ENCODE data around the gene EIF5A. TPM values are rescaled to one million over a fixed set of nuclear protein-coding genes. Genes with fewer than 3 reads are reported as not detected.

The EIF5A gene
- 100 to 1,000 TPM in 3 of 4 donors, 10 to 100 TPM in 1; 94.4 to 128 (median 120) TPM for total RNA-seq

DNA sequence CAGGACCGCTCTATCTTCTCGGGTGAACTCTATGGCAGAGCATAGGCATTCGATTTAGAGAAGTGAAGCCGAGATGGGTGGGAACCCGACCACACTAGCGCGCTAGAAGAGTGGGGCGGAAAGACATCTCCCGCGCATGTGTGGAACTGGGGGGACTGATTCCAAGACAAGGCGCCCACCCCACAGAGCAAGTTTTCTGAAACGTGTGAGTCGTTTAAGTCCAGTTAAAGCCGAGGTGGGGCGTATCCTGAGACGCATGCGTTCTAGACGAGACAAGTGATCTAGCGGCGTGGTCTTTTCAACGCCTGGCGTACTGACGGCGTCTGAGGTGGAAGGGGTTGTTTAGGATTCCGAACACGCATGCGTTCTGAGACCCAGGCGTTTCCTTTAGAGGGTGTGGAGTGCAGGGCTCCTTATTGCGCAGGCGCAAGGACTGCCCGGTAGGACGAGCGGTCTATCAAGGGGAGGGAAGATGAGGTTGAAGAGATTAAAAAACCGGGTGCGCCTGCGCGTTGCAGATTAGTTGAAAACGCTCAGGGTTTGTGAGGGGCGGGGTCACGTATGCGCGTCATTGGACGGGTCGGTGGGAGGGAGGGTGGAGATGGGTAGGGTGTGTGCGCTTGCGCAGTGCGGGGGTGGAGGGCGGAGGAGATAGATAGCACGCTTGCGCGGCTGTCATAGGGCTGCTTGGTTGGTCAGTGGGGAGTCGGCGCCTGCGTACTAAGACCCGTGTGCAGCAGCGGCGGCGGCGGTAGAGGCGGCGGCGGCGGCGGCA lies at the start of gene EIF5A:
TSS of gene EIF5A (plus strand) at position 718 of the 775 bp plus-strand sequence. CDS start 2,008 bp downstream, outside the sequence.
- Histone ChIP-seq H3K27ac (peak within 1 kb of the TSS; percentile 97 to 100 (median 100)), H3K4me1 (peaks cover 4 to 20% (median 9%) of the 10 kb centered on the region in 4 donors), H3K9me3 (no peaks in the 10 kb centered on the region), H3K36me3 (peaks cover 0 to 24% (median 0%) of the 10 kb centered on the region in 3 donors), H3K27me3 (no peaks in the 10 kb centered on the region), H3K4me3 (peak within 1 kb of the TSS; percentile 67 to 98 (median 96))
- TF ChIP-seq CTCF (IDR thresholded peaks at IDR 0.05) (no peak), POLR2A (IDR thresholded peaks at IDR 0.05) (peak; percentile 88 to 93)
- DNase-seq, result peak; percentile 99 to 100 (median 100)

GRCh38 chr17:7258731-7259554 lies 48.5 kb upstream of the EIF5A start:
- Histone ChIP-seq H3K27ac (peak overlapping the region in 3 of 4 donors; percentile 82 to 99 (median 99)), H3K4me3 (peak overlapping the region in 2 of 4 donors; percentile 79 to 93)

DNA sequence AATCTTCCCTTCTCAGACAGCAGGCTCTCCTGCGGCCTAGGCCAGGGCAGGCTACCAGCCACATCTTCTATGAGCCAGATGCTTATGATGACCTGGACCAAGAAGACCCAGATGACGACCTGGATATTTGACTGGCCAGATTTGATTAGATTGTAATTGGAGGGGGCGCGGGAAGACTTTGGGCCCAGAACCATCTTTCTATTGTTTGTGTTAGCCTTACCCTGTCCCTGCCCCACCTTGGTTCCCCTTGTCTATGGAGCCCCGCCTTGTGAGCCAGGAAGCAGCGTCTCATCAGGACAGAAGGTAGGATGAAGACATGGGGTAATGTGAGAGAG lies 47.9 kb upstream of the EIF5A start:
- H3K36me3 ChIP-seq, result peaks cover 0 to 44% (median 0%) of the 10 kb centered on the region in 3 donors

More at GRCh38 chr17:7258731-7259554, 48.5 kb upstream of the EIF5A start:
- peaks cover 0 to 28% (median 14%) of the 10 kb centered on the region in 4 donors for H3K4me1 ChIP-seq
- peak in 2 of 3 donors; percentile 89 to 90 for DNase-seq
- H3K9me3 ChIP-seq, result no peaks in the 10 kb centered on the region
- no peak for TF ChIP-seq CTCF (IDR thresholded peaks at IDR 0.05)
- peak; percentile 81 to 91 for TF ChIP-seq POLR2A (IDR thresholded peaks at IDR 0.05)
- peaks cover 0 to 10% of the 10 kb centered on the region in 2 donors for H3K27me3 ChIP-seq
- peaks cover 0 to 47% (median 0%) of the 10 kb centered on the region in 3 donors for H3K36me3 ChIP-seq

GRCh38 chr17:7260151-7260550 lies 47.3 kb upstream of the EIF5A start:
- H3K4me3 ChIP-seq, result peak overlapping the region in 3 of 4 donors; percentile 48 to 93 (median 79)
- no peak for TF ChIP-seq POLR2A (IDR thresholded peaks at IDR 0.05)
- TF ChIP-seq CTCF (IDR thresholded peaks at IDR 0.05), result no peak
- H3K27me3 ChIP-seq, result peaks cover 0 to 10% of the 10 kb centered on the region in 2 donors
- DNase-seq, result no peak
- no peaks in the 10 kb centered on the region for H3K9me3 ChIP-seq
- peak overlapping the region in 3 of 4 donors; percentile 82 to 99 (median 99) for H3K27ac ChIP-seq
- peaks cover 0 to 37% (median 0%) of the 10 kb centered on the region in 3 donors for H3K36me3 ChIP-seq
- H3K4me1 ChIP-seq, result peaks cover 0 to 31% (median 14%) of the 10 kb centered on the region in 4 donors

More for the DNA sequence above, 47.9 kb upstream of the EIF5A start:
- peak overlapping the region in 2 of 4 donors; percentile 79 to 93 for H3K4me3 ChIP-seq
- TF ChIP-seq CTCF (IDR thresholded peaks at IDR 0.05) (no peak), POLR2A (IDR thresholded peaks at IDR 0.05) (no peak)
- H3K27ac ChIP-seq, result peak overlapping the region in 3 of 4 donors; percentile 82 to 99 (median 99)
- DNase-seq, result peak in 1 of 3 donors; percentile 55
- H3K27me3 ChIP-seq, result peaks cover 0 to 10% of the 10 kb centered on the region in 2 donors
- no peaks in the 10 kb centered on the region for H3K9me3 ChIP-seq
- H3K4me1 ChIP-seq, result peaks cover 0 to 31% (median 14%) of the 10 kb centered on the region in 4 donors

DNA sequence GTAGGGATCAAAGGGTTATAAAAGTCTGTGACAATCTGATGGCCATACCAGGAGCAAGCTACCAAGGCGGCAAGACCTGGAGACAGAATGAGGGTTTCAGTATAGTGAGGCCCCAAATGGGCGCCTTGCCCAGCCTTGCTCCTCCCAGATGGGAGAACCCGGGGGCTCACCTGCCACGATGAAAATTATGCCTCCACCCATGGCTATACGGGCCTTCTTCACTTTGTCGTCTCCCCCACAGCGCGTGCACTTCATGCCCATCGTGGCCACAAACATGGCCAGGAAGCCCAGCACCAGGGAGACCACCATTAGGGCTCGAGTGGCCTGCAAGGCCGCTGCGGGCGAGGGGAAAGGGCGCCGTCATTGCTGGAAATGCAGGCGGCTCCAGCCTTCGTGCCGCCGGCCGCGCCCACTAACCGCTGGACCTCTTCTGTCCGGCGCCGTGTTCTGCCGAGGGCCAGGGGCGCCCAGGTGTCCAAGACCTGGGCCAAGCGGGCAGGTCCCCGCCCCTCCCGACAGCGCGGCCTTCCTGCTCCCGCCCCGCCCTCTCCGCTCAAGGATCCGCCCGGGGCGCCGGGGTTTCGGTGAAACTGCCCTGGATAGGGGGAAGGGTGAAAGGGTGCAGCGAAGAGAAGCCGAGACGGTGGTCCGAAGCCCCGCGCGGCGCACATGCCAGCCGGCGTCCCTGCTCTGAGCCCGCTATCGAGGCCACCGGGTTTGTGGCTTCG lies 46.6 kb upstream of the EIF5A start:
- peak; percentile 59 to 87 (median 85) for DNase-seq
- H3K4me1 ChIP-seq, result peaks cover 0 to 31% (median 14%) of the 10 kb centered on the region in 4 donors
- H3K27me3 ChIP-seq, result peaks cover 0 to 10% of the 10 kb centered on the region in 2 donors

More for the DNA sequence above, 46.6 kb upstream of the EIF5A start:
- Histone ChIP-seq H3K36me3 (peaks cover 0 to 32% (median 0%) of the 10 kb centered on the region in 3 donors), H3K27ac (peak overlapping the region; percentile 73 to 99 (median 90)), H3K9me3 (no peaks in the 10 kb centered on the region), H3K4me3 (peak overlapping the region; percentile 48 to 93 (median 68))
- TF ChIP-seq CTCF (IDR thresholded peaks at IDR 0.05) (no peak), POLR2A (IDR thresholded peaks at IDR 0.05) (peak; percentile 44 to 50)

Data from Peyer's patch (tissue), 4 donors.